G401 (cell line): Measurements from ENCODE around the gene GPR108. TPM values are rescaled to one million over a fixed set of nuclear protein-coding genes. Genes with fewer than 3 reads are reported as not detected.

ENCODE experiments used
- DNase-seq: peaks from one replicate; pipeline ENCODE4 v3.0.0-alpha.2; 2015; ENCODE audit warnings: low spot score
- in situ Hi-C: cut with HindIII; loops from 2 replicates; pipeline ENCODE4 v1.10.0; 2016; ENCODE audit warnings: low sequenced_read_pairs, mixed read lengths
- total RNA-seq: library from RNA; depleted of rRNA; stranded (reverse); fragments of >200 nt; shearing (Covaris generic); gene quantifications from 2 replicates; pipeline ENCODE4 v1.2.3, GENCODE V29; 2014

GPR108 gene
- total RNA-seq, 1 experiment from 2014 or later, result 34.7 TPM

- in situ Hi-C loops, result no loop called here
- no peak for DNase-seq
These were observed 2.7 kb upstream of the GPR108 start for GRCh38 chr19:6739883-6740588.

- in situ Hi-C loops, result no loop called here
- peak; percentile 68 for DNase-seq
These were observed 2.1 kb upstream of the GPR108 start, which contains the start of gene TRIP10 for GRCh38 chr19:6739390-6739882. TRIP10 (plus strand) TSS chr19:6739680; CDS start chr19:6739762, 82 bp downstream.

- in situ Hi-C loops, result no loop called here
- no peak for DNase-seq
These were observed 1.5 kb upstream of the GPR108 start for GRCh38 chr19:6738787-6739389.

GRCh38 chr19:6737873-6738786, 750 bp upstream of the GPR108 start:
- peak; percentile 62 for DNase-seq
- in situ Hi-C loops, result no loop called here

GRCh38 chr19:6736917-6737283, 480 bp downstream of the GPR108 start:
- DNase-seq, result no peak
- in situ Hi-C loops, result no loop called here

- peak; percentile 78 for DNase-seq
- in situ Hi-C loops, result no loop called here
These were observed 1.0 kb downstream of the GPR108 start for GRCh38 chr19:6736169-6736916.

GRCh38 chr19:6735181-6735911, 2.0 kb downstream of the GPR108 start:
- no peak for DNase-seq
- in situ Hi-C loops, result no loop called here

GRCh38 chr19:6734096-6734696, 3.2 kb downstream of the GPR108 start:
- in situ Hi-C loops, result no loop called here

GRCh38 chr19:6733338-6734095, 3.9 kb downstream of the GPR108 start:
- in situ Hi-C loops, result no loop called here
- no peak for DNase-seq

More at GRCh38 chr19:6734096-6734696, 3.2 kb downstream of the GPR108 start:
- no peak for DNase-seq

GRCh38 chr19:6732803-6733337, 4.5 kb downstream of the GPR108 start:
- in situ Hi-C loops, result no loop called here
- DNase-seq, result no peak

GRCh38 chr19:6731822-6732221, 5.6 kb downstream of the GPR108 start:
- DNase-seq, result no peak
- in situ Hi-C loops, result no loop called here

GRCh38 chr19:6730941-6731670, 6.3 kb downstream of the GPR108 start:
- DNase-seq, result no peak
- in situ Hi-C loops, result no loop called here

- DNase-seq, result no peak
- in situ Hi-C loops, result no loop called here
These were observed 7.1 kb downstream of the GPR108 start for GRCh38 chr19:6730153-6730804.

GRCh38 chr19:6729573-6730152, 7.7 kb downstream of the GPR108 start:
- in situ Hi-C loops, result no loop called here
- no peak for DNase-seq

- DNase-seq, result no peak
- in situ Hi-C loops, result no loop called here
These were observed 9.0 kb downstream of the GPR108 start for GRCh38 chr19:6728346-6728745.
